IPS-NIHi7 (cell line): ENCODE data around the gene OPTC.
"Not testable (repeated sequence)": the region's sequence is repeated elsewhere in the genome, so short reads cannot be mapped to it uniquely, and the experiment has no call there.

ENCODE experiments used
- DNase-seq: peaks from one replicate; pipeline ENCODE4 v3.0.0; 2012; ENCODE audit warnings: mixed read lengths; ENCODE audit errors: extremely low spot score

OPTC gene

GRCh38 chr1:203516906-203517305 is 23.0 kb downstream of the OPTC start:
- no peak for DNase-seq

DNA sequence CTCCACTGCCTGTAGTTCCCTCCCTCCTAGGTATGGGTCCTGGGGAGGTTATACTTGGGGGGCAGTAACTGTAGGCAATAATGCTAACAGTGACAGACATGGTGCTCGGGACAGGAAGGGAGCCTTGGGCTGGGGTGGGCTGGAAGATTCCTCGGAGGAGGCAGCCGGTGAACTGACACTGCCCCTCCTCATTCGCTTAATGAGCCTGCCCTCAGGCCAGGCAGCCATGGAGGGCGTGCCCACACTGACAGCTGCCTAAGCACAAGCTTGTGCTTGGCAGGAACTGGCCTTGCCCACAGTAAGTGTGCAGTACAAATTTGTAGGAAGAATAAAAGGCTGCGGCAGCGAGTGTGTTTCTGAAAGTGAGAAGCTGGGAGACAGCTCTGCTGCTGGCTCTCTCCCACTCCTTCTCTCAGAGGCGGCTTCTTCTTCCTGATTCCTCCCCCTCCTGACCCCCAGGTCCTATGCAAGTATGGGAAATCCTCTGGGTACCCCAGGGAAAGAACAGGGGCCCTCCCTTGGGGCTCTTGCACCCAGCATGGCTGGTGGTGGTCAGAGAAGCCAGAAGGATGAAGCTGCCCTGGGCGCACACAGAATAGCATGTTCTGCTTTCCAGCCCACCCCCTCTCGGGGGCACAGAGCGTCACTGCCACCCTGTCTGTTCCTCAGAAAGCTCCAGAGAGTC is 23.6 kb downstream of the OPTC start:
- DNase-seq: no peak

- DNase-seq: not testable (repeated sequence)
These were observed 24.2 kb downstream of the OPTC start for GRCh38 chr1:203518139-203518538.

DNA sequence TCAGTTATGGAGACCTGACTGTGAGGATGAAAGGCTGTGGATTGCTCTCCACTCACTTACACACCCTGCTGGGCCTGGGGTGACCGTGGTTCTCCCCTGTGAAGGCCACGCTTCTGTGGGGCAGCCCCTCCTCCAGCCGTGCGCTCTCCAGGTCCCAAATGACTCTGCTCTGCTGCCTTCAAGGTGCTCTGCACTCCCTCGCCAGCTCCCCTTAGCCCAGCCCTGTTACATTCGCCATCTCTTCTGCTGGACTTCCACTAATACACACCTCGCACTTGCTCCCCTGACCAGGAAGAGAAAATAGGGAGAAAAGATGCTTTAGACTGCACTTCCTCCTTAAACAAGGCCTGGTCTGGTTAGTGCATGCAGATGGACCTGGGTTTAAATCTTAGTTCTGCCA is 24.6 kb downstream of the OPTC start:
- DNase-seq: no peak

DNA sequence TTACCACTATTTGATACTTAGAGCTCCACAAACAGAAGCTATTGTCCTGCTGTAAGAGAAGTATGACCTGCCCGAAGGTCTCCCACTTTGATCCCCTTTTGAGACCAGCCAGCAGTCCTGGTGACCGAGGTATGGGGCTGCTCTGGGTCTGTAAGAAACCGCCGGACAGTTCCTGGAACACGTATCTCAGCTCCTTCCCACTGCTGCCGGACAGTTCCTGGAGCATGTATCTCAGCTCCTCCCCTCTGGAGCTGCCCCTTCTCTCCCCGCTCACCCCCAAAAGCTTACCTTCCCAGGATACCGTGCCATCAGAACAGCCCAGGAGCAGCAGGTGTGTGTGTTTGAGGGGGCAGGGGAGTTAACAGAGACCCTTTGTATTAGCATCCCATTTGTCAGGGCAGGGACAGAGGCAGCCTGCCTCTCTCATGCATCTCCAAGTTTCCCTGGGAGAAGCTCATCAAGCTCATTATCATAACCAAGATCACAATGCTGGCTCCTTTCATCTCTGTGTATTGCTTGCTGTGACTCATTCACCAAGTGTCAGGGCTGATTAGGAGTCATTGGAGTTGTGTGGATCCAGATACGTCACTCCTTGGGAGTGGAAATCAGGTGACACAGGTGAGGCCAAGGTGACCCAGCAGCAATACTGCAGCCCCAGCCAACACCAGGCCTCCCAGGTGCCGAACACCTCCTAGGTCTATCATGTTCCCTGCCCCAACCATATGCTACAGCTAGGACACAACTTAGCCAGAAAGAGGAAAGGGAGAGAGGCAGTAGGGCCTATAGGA is 25.3 kb downstream of the OPTC start:
- peak; percentile 71 for DNase-seq

GRCh38 chr1:203519896-203520295 is 25.9 kb downstream of the OPTC start:
- no peak for DNase-seq

DNA sequence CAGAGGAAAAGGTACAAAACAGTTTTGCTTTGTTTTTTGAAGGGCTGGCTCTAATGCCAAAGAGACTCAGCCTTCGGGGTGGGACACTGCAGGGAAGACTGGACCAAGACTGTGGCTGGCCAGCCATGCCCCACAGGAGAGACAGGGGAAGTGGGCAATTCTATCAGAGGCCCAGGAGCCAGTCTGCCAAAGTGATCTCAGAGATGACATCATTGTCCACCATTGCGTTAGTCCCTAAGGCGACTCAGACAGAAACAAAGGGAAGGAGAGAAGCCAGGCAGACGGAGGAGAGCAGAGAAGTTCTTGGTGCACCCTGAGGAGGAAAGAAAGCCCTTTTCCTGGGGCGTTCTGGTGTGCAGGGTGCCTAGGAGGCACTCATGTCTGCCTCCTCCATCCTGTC is 26.4 kb downstream of the OPTC start:
- no peak for DNase-seq

DNA sequence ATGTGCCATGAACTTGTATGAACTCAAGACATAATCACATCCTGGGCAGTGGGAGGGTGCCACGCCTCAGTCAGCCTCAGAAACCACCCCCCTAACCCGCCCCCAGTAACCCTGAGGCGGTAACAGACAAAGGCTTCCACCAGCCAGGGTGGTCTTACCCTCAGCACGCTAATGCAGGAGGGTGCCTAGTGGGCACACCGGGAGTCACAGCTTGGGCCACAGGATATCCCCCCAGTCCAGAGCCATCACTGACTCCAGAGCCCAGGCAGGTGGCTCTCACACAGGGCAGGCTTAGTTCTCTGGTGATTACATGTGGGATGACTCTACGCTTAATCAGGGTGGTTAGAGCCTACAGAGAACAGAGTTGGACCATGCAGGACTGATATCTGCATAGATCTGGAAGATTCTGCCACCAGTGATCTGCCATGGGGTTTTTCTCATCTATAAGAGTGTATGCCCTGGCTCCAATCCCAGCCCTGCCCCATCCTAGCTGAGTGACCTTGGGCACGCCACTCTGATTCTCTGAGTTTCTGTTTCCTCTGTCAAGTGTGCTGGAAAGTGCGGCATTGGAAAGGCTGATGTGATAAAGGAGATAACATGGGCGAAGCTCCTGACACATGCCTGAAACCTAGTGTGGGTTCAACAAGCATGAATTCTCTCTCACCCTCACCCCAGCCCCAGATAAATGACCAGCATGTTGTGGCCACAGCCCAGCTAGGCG is 27.3 kb downstream of the OPTC start:
- no peak for DNase-seq

DNA sequence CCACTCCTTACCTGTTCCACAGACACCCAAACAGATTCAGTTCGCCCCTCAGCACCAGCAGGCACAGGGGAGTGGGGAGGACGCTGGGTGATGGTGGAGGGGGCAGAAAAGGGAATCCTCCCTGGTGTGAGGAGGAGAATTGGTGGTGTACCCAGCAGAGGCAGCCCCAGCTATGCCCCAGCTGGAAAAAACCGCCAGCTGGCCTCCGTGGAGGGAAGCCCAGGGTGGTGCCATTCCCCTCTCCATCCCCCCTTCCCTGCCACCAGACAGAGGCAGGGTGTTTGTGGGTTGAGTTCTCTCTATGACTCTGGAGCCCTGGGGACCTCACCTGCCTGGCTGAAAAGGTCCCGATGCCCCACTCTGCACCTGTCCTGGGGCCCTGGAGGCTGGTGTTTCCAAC is 27.9 kb downstream of the OPTC start:
- no peak for DNase-seq

GRCh38 chr1:203522237-203522636 is 28.3 kb downstream of the OPTC start:
- peak; percentile 59 for DNase-seq

DNA sequence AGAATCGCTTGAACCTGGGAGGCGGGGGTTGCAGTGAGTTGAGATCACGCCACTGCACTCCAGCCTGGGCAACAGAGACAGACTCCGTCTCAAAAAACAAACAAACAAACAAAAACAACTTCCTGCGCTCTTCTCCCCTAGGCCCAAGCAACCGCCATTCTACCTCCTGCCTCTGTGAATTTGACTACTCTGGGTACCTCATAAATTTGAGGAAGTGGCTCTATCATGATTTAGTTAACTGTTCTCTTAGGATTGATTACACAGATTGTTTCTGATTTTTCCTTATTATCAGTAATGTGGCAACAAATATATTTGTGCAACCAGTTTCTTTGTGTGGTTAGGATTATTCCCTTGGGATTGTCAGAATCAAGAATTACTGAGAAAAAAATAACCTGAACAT is 29.7 kb downstream of the OPTC start:
- no peak for DNase-seq

DNA sequence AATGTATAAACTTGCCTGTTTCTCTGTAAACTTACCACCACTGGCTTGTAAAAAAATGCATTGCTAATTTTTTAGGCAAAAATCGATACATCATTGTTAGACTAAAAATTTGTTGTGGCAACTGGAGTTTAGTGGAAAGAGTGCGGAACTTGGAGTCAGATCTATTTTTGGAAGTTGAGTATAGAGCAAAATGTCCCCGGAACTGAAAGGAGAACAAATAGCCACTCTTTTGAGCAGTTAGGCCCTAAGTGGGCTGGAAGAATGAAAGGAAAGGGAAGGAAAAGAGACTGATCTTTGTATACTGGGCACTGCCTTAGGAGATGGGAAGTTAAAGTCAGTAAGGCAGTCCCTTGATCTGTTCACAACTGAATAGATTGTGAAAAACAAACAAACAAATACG is 30.2 kb downstream of the OPTC start:
- DNase-seq: no peak

DNA sequence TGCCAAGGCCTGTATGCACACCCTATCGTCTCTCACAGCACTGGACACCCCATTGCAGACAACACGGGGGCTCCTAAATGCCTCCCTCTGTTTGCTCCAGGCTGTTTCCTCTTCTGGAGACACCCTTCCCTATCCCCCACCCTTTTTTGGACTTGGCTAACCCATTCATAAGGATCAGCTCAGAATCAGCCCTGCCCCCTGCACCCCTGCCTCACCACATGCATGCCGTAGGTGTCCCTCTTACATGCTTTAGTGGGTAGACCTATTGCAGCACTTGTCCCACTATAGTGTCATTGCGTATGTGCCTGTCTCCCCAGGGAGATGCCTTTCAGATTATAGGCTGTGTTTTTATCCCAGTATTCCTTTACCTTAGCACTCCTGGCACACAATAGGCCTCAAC is 30.9 kb downstream of the OPTC start:
- no peak for DNase-seq

GRCh38 chr1:203525685-203526084 is 31.7 kb downstream of the OPTC start:
- DNase-seq: no peak

- no peak for DNase-seq
These were observed 32.2 kb downstream of the OPTC start for GRCh38 chr1:203526130-203526529.

DNA sequence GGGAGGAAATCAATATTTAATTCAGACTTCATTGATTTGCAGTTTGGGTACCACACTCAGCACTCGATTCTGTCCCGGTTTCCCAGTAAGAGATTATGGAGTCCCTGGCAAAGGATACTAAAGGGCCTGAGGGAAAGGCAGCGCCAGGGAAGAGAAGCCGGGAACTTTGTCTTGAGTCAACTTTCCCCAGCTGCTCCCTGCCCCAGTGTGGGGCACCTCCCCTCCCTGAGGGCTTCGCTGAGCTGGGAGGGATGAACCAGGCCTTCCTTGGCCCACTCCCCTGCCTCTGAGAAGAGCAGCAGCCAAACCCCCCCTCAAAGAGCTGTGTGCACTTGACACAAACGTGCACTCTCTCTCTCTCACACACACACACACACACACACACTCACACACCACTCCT is 32.6 kb downstream of the OPTC start:
- DNase-seq: no peak

DNA sequence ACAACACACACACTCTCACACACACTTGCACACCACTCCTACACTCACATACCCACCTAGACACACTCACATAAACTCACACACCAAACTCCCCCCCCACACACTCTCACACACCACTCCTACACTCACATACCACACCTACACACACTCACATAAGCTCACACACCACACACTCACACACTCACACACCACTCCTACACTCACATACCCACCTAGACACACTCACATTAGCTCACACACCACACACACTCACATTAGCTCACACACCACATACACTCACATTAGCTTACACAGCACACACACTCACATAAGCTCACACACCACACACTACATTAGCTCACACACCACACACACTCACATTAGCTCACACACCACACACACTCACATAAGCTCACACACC is 33.1 kb downstream of the OPTC start:
- DNase-seq: no peak

DNA sequence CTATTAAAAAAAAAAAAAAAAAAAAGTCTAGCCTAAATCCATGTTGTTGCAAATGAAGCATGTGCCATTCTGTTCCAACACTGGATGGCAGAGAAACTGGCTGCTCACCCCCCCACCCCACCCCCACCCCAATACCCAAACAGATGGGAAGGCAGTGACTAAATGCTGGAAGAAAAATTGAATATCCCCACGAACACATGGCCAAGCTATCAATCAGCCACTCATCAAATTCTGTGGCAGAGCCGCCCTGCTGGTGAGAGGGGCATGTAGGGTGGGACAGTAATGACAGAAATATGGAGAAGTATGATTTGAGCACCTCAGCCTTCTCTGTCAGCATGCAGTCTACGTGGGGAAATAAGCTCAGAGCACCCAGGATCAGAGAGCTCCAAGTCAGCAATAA is 34.1 kb downstream of the OPTC start:
- no peak for DNase-seq

GRCh38 chr1:203528976-203529835 is 35.3 kb downstream of the OPTC start:
- no peak for DNase-seq

GRCh38 chr1:203531063-203531462 is 37.1 kb downstream of the OPTC start:
- DNase-seq: no peak

DNA sequence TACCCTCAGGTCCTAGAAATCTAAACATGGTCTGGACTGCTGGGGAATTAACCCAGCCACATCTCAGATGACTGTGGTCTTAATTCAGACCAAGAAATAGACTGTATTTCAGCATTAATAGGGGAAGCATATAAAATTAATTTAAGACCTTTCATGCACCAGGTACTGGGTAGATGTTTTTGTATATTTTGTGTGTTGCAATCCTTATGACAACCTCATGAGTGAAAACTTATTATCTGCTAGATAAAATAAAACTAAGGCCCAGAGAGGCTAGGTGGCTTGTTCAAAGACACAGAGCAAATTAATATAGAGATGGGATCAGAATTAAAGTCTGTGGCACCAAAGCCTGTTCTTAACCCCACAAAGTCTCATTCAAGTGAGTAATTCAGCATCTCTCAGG is 40.1 kb downstream of the OPTC start:
- DNase-seq: no peak

DNA sequence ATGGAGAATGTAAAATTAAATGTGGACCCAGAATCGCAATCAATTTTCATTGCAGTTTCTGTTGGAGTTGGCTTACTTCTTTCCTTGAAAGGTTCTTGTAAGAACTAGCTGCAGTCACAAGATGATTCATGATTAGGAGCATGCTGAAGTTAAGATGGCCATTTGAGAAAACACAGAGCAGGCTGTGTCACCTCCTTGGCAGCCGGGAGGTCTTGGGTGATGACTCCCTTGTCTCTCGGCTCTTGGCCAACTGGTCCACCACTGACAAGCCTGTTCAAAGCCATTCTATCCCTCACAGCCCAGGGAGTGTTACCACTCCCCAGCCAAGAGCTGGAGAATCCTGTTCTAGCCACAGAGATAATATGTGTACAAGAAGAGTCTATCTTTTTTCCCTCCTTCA is 40.6 kb downstream of the OPTC start:
- no peak for DNase-seq
